Fibroblast of lung (primary cell): ENCODE measurements around the gene TOMM7. TPM values are rescaled to one million over a fixed set of nuclear protein-coding genes. Genes with fewer than 3 reads are reported as not detected.

ENCODE experiments used
- DNase-seq, 2 donors: peaks; one replicate each; pipeline versions ENCODE4 v3.0.0 to v3.0.0-alpha.2; 2010; ENCODE audit warnings: low read depth in 2 of 2
- H2AFZ ChIP-seq: 2 replicates; pipeline ENCODE4 v1.5.1; 2012; ENCODE audit warnings: low read length, control low read depth, inconsistent platforms
- H3K27ac ChIP-seq: 2 replicates; pipeline ENCODE4 v1.5.1; 2011; ENCODE audit warnings: low read length, control low read depth; ENCODE audit not compliant: insufficient read depth
- H3K27me3 ChIP-seq: 2 replicates; pipeline ENCODE4 v1.5.1; 2011; ENCODE audit warnings: mild to moderate bottlenecking, low read length; ENCODE audit not compliant: control insufficient read depth, insufficient read depth
- H3K36me3 ChIP-seq: 2 replicates; pipeline ENCODE4 v1.5.1; 2011; ENCODE audit warnings: low read length; ENCODE audit not compliant: control insufficient read depth, insufficient read depth
- H3K4me1 ChIP-seq: 2 replicates; pipeline ENCODE4 v1.5.1; 2011; ENCODE audit warnings: low read length; ENCODE audit not compliant: control insufficient read depth, insufficient read depth; ENCODE audit errors: extremely low read depth
- H3K4me2 ChIP-seq: 2 replicates; pipeline ENCODE4 v1.5.1; 2011; ENCODE audit warnings: low read length, control low read depth; ENCODE audit not compliant: insufficient read depth; ENCODE audit errors: extremely low read depth
- H3K4me3 ChIP-seq, 4 experiments: fragments of 200-600 bp in 1 of 4; sonication (generic) in 1 of 4; replicated peaks in 1 of 4; 2 replicates each; pipeline ENCODE4 v1.5.1; 2011 to 2016; ENCODE audit warnings: low read length in 4 of 4, low read depth in 3 of 4, mild to moderate bottlenecking in 3 of 4, control low read depth in 2 of 4, inconsistent platforms in 1 of 4, mixed read lengths in 1 of 4; ENCODE audit not compliant: insufficient read depth in 1 of 4; ENCODE audit errors: control extremely low read depth in 1 of 4
- H3K79me2 ChIP-seq: 2 replicates; pipeline ENCODE4 v1.5.1; 2012; ENCODE audit warnings: mild to moderate bottlenecking, low read length, inconsistent platforms; ENCODE audit not compliant: control insufficient read depth, insufficient read depth
- H3K9ac ChIP-seq: 2 replicates; pipeline ENCODE4 v1.5.1; 2011; ENCODE audit warnings: mild to moderate bottlenecking, low read length, control low read depth; ENCODE audit not compliant: insufficient read depth
- H3K9me3 ChIP-seq: 2 replicates; pipeline ENCODE4 v1.5.1; 2012; ENCODE audit warnings: low read depth, low read length; ENCODE audit not compliant: control insufficient read depth, insufficient read depth
- H4K20me1 ChIP-seq: 2 replicates; pipeline ENCODE4 v1.5.1; 2011; ENCODE audit warnings: low read length; ENCODE audit not compliant: control insufficient read depth, insufficient read depth; ENCODE audit errors: extremely low read depth
- EZH2 ChIP-seq: IDR thresholded peaks from 2 replicates; pipeline ENCODE4 v1.5.1; 2012; ENCODE audit warnings: low read length, control low read depth, mild to moderate bottlenecking; ENCODE audit errors: missing control alignments
- polyA plus RNA-seq, 2 donors: library from polyadenylated mRNA; depleted of rRNA in 1 of 2; stranded (reverse) in 1 of 2; unstranded in 1 of 2; fragments of >200 nt; gene quantifications; 2 replicates each; pipeline ENCODE4 v1.2.1, GENCODE V29; 2011 to 2012; ENCODE audit warnings: missing spikeins in 1 of 2
- total RNA-seq: library from RNA; depleted of rRNA; stranded (reverse); fragments of >200 nt; gene quantifications from 2 replicates; pipeline ENCODE4 v1.2.1, GENCODE V29; 2014
- TF ChIP-seq, protein P1 (sequence below), 2 donors: IDR thresholded peaks in 1 of 2; conservative IDR thresholded peaks in 1 of 2; 1 replicate in 1 of 2; 2 replicates in 1 of 2; pipeline ENCODE4 v1.5.1; 2011 to 2012; ENCODE audit warnings: low read length in 2 of 2, control low read depth in 1 of 2, inconsistent platforms in 1 of 2, low read depth in 1 of 2, mild to moderate bottlenecking in 1 of 2

The TOMM7 gene
- total and polyA plus RNA-seq, 2 donors (not counting 1 experiment from before 2014, with no cell fraction given) = 239 to 275 TPM

GRCh38 chr7:22811746-22812280 is 10.8 kb downstream of the TOMM7 start:
- Histone ChIP-seq H2AFZ (no peak overlapping the region), H4K20me1 (no peaks in the 10 kb centered on the region), H3K79me2 (no peaks in the 10 kb centered on the region), H3K27me3 (no peaks in the 10 kb centered on the region), H3K4me1 (no peaks in the 10 kb centered on the region), H3K27ac (no peak overlapping the region), H3K9ac (no peak overlapping the region), H3K4me3 (no peak overlapping the region), H3K9me3 (no peaks in the 10 kb centered on the region), H3K4me2 (no peak overlapping the region), H3K36me3 (peaks cover 2% of the 10 kb centered on the region)
- TF ChIP-seq, protein P1, sequence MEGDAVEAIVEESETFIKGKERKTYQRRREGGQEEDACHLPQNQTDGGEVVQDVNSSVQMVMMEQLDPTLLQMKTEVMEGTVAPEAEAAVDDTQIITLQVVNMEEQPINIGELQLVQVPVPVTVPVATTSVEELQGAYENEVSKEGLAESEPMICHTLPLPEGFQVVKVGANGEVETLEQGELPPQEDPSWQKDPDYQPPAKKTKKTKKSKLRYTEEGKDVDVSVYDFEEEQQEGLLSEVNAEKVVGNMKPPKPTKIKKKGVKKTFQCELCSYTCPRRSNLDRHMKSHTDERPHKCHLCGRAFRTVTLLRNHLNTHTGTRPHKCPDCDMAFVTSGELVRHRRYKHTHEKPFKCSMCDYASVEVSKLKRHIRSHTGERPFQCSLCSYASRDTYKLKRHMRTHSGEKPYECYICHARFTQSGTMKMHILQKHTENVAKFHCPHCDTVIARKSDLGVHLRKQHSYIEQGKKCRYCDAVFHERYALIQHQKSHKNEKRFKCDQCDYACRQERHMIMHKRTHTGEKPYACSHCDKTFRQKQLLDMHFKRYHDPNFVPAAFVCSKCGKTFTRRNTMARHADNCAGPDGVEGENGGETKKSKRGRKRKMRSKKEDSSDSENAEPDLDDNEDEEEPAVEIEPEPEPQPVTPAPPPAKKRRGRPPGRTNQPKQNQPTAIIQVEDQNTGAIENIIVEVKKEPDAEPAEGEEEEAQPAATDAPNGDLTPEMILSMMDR (conservative IDR thresholded peaks at IDR 0.05 in 1 of 2, IDR thresholded peaks at IDR 0.05 in 1 of 2; ENCODE audit: low read depth in 1 of 2, low read length in 2 of 2) = no peak
- no peak for TF ChIP-seq EZH2
- DNase-seq = no peak

GRCh38 chr7:22810843-22811242 is 11.8 kb downstream of the TOMM7 start:
- no peaks in the 10 kb centered on the region for H4K20me1 ChIP-seq
- H3K27me3 ChIP-seq = no peaks in the 10 kb centered on the region
- no peaks in the 10 kb centered on the region for H3K79me2 ChIP-seq
- no peak for TF ChIP-seq EZH2
- TF ChIP-seq, protein P1 (conservative IDR thresholded peaks at IDR 0.05 in 1 of 2, IDR thresholded peaks at IDR 0.05 in 1 of 2; ENCODE audit: low read depth in 1 of 2, low read length in 2 of 2) = no peak
- no peak overlapping the region for H3K27ac ChIP-seq
- H3K4me3 ChIP-seq = no peak overlapping the region
- H3K9ac ChIP-seq = no peak overlapping the region
- H3K9me3 ChIP-seq = no peaks in the 10 kb centered on the region
- DNase-seq = no peak
- H3K36me3 ChIP-seq = peaks cover 2% of the 10 kb centered on the region
- no peak overlapping the region for H2AFZ ChIP-seq
- H3K4me1 ChIP-seq = no peaks in the 10 kb centered on the region
- no peak overlapping the region for H3K4me2 ChIP-seq

DNA sequence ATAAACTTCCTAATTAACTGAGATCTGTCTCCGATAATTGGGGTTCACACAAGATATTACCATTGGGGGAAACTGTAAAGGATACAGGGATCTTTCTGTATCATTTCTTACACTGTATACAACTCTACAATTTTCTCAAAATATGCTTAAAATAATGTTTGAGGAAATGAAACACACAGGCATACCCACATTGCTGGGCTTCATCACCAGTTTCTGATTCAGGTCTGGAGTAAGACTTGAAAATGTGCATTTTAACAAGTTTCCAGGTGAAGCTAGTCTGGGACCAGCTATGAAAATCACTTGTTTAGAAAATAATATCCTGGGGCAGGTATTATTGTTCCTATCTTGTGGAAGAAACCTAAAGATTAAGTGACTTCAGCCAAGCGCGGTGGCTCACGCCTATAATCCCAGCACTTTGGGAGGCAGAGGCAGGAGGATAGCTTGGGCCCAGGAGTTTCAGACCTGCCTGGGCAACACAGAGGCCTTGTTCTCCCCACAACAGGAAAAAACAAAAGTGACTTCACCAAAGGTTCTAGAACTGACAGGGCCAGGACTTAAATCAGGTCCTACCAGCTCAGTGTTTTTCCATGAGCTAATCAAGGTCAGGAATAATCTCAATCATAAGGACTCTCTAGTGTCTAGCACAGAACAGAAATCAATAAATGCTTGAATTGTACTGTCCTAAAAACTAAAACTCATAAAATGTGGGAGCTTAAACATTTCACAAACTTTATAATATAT is 12.6 kb downstream of the TOMM7 start:
- no peaks in the 10 kb centered on the region for H3K4me1 ChIP-seq
- no peaks in the 10 kb centered on the region for H4K20me1 ChIP-seq
- peaks cover 2% of the 10 kb centered on the region for H3K36me3 ChIP-seq
- no peak overlapping the region for H3K9ac ChIP-seq
- H3K9me3 ChIP-seq = no peaks in the 10 kb centered on the region
- no peak overlapping the region for H3K27ac ChIP-seq
- no peak for TF ChIP-seq EZH2
- TF ChIP-seq, protein P1 (conservative IDR thresholded peaks at IDR 0.05 in 1 of 2, IDR thresholded peaks at IDR 0.05 in 1 of 2; ENCODE audit: low read depth in 1 of 2, low read length in 2 of 2) = no peak
- H3K4me3 ChIP-seq = no peak overlapping the region
- DNase-seq = no peak
- H3K4me2 ChIP-seq = no peak overlapping the region
- no peaks in the 10 kb centered on the region for H3K79me2 ChIP-seq
- H2AFZ ChIP-seq = no peak overlapping the region
- no peaks in the 10 kb centered on the region for H3K27me3 ChIP-seq
